Adrenal gland (tissue), 12 donors: Measurements from ENCODE around the gene INMT. TPM values are rescaled to one million over a fixed set of nuclear protein-coding genes. Genes with fewer than 3 reads are reported as not detected.
A peak's percentile ranks its signal among the peaks of the same experiment; 100 is the strongest.

Experiments used
- DNase-seq, 7 donors: peaks; one replicate each; pipeline ENCODE4 v3.0.0-alpha.2; 2019 to 2020
- H3K27ac ChIP-seq, 5 donors: fragments of 200-600 bp; sonication (generic) in 4 of 5; 1 replicate in 3 of 5; 2 replicates in 2 of 5; pipeline versions ENCODE4 v1.5.1 to v1.8.0; 2016 to 2020; ENCODE audit warnings: mild to moderate bottlenecking in 1 of 5
- H3K27me3 ChIP-seq: fragments of 200-600 bp; 2 replicates; pipeline ENCODE4 v1.8.0; 2021
- H3K36me3 ChIP-seq, 2 donors: fragments of 200-600 bp; replicated peaks in 1 of 2; 1 replicate in 1 of 2; 2 replicates in 1 of 2; pipeline versions ENCODE4 v1.5.1 to v1.8.0; 2018 to 2022
- H3K4me1 ChIP-seq, 2 donors: fragments of 200-600 bp; replicated peaks in 1 of 2; 1 replicate in 1 of 2; 2 replicates in 1 of 2; pipeline versions ENCODE4 v1.5.1 to v1.8.0; 2018 to 2021
- H3K4me3 ChIP-seq, 4 donors: fragments of 200-600 bp; sonication (generic) in 3 of 4; one replicate each; pipeline ENCODE4 v1.5.1; 2016 to 2018
- H3K9me3 ChIP-seq, 3 donors: fragments of 200-600 bp; sonication (generic) in 1 of 3; replicated peaks in 1 of 3; 1 replicate in 2 of 3; 2 replicates in 1 of 3; pipeline versions ENCODE4 v1.5.1 to v1.8.0; 2016 to 2021
- CTCF ChIP-seq, 6 experiments: fragments of 450-650 bp in 4 of 6; fragments of 200-600 bp in 2 of 6; sonication (generic) in 1 of 6; IDR thresholded peaks; 1 replicate in 5 of 6; 2 replicates in 1 of 6; pipeline versions ENCODE4 v1.5.1 to v1.8.0; 2016 to 2021; ENCODE audit warnings: antibody characterized with exemption in 6 of 6, mild to moderate bottlenecking in 2 of 6, moderate library complexity in 1 of 6
- POLR2A ChIP-seq, 2 donors: fragments of 450-650 bp; IDR thresholded peaks; one replicate each; pipeline ENCODE4 v1.6.1; 2017; ENCODE audit warnings: antibody characterized with exemption in 2 of 2, mild to moderate bottlenecking in 2 of 2, moderate library complexity in 1 of 2
- WGBS, 4 donors: extraction: QIAGEN DNeasy Blood & Tissue Kit in 2 of 4; methylation state at CpG; one replicate each; pipeline versions ENCODE4 v1.1.5 to v1.1.7; 2013 to 2017; 5-methylcytosine and 5-hydroxymethylcytosine counted together
- intact Hi-C, 2 donors: fragments of 100-400 bp; cut with DNase I; formaldehyde crosslinking; loops; one replicate each; pipeline versions ENCODE4 v1.14.1 to v1.15.0; 2022 to 2023
- polyA plus RNA-seq, 3 donors: library from polyadenylated mRNA; stranded (reverse); fragments of 200-250 nt in 2 of 3; fragments of 350-450 nt in 1 of 3; fragmentation: Illumina TruSeq in 1 of 3; extraction: RNeasy Lipid Tissue Mini Kit (QIAGEN cat#74804) in 1 of 3; gene quantifications; one replicate each; pipeline ENCODE4 v1.2.3, GENCODE V29; 2013 to 2014
- total RNA-seq, 9 donors: library from RNA; depleted of rRNA in 4 of 9; stranded (reverse); fragments of >200 nt in 4 of 9; fragments of 120-200 nt in 1 of 9; fragmentation: NEBNext Ultra II Directional in 1 of 9; extraction: Animal tissue kit (Norgen Biotek cat#: 25700) in 1 of 9; gene quantifications; one replicate each; pipeline versions ENCODE4 v1.1.0 to v1.2.4, GENCODE V29; 2013 to 2023
- donor health status: healthy with polysubstance abuse.
- donor health status: Bipolar disorder and iron deficiency.
- donor health status: DM: yes; HTN: yes; CAD: no.
- donor health status: DM: no; HTN: no; CAD: no.
- donor health status: DM: no; HTN: no; CAD: no.
- donor health status: DM: yes; HTN: yes; CAD: no.

INMT gene
- total and polyA plus RNA-seq, 12 donors = 12.2 to 392 (median 157) TPM

- Histone ChIP-seq H3K9me3 (no peaks in the 10 kb centered on the region), H3K4me1 (peaks cover 0 to 10% of the 10 kb centered on the region in 2 donors), H3K4me3 (no peak overlapping the region), H3K27ac (no peak overlapping the region), H3K27me3 (no peaks in the 10 kb centered on the region), H3K36me3 (peaks cover 0 to 13% of the 10 kb centered on the region in 2 donors)
- TF ChIP-seq POLR2A (IDR thresholded peaks at IDR 0.05) (no peak), CTCF (IDR thresholded peaks at IDR 0.05) (no peak)
- DNase-seq = no peak
- intact Hi-C loops = loop anchor here in 1 of 2 donors (5.0 kb wide), 1 partner anchor 326 kb away; no protein-coding TSS in a partner anchor
- WGBS, 4 donors = 53 to 67% (median 58%) methylated on average over 1 of the region's 1 CpG
Observed at GRCh38 chr7:30796105-30796869, 44.4 kb downstream of the INMT start.

GRCh38 chr7:30797176-30798040, 45.5 kb downstream of the INMT start:
- H3K27me3 ChIP-seq = no peaks in the 10 kb centered on the region
- peaks cover 0 to 7% of the 10 kb centered on the region in 2 donors for H3K36me3 ChIP-seq
- no peaks in the 10 kb centered on the region for H3K9me3 ChIP-seq
- peak overlapping the region in 1 of 5 donors; percentile 49 for H3K27ac ChIP-seq
- intact Hi-C loops = loop anchor here in 1 of 2 donors (5.0 kb wide), 1 partner anchor 325 kb away; no protein-coding TSS in a partner anchor
- 70 to 77% (median 73%) methylated on average over 8 of the region's 8 CpGs for WGBS, 4 donors
- no peak overlapping the region for H3K4me3 ChIP-seq
- DNase-seq = no peak
- TF ChIP-seq POLR2A (IDR thresholded peaks at IDR 0.05) (no peak), CTCF (IDR thresholded peaks at IDR 0.05) (no peak)
- H3K4me1 ChIP-seq = peaks cover 0 to 10% of the 10 kb centered on the region in 2 donors

DNA sequence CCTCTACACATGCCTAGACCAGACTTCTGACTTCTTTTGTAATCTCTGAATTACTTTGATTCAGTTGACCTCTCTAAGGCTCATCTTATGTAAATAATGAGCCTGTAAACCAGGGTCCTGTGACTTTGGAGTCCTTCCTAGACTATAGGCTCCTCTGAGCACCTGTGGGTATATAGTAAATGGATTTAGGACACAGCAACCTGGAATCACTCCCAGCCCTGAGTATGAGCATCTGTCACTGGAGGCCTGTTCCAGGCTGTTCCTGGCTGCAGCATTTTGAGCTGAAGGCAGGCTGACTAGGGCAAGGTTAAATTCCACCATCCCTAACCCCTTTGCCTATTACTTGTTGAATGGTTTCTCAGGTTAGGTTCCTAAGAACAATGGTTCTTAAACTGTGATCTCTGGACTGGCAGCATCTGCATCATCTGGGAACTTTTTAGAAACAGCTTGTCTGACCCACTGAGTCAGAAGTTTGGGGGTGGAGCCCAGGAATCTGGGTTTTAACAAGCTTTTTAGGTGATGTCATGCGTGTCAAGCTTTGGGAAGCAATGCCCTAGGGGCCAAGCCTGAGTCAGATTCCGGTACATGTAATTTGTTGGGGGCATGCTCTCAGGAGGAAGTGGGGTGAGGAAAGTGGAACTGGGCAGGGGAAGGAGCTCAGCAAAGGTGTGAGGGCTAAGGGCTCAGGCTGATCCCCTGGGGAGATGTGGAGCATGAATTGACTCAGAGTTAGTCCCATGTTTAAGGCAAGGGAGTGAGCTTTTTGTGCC, 47.5 kb downstream of the INMT start:
- DNase-seq = peak in 3 of 7 donors; percentile 24 to 40 (median 39)
- Histone ChIP-seq H3K4me3 (no peak overlapping the region), H3K4me1 (peaks cover 0 to 13% of the 10 kb centered on the region in 2 donors), H3K27ac (peak overlapping the region in 2 of 5 donors; percentile 3 to 46), H3K9me3 (no peaks in the 10 kb centered on the region), H3K36me3 (no peaks in the 10 kb centered on the region), H3K27me3 (no peaks in the 10 kb centered on the region)
- intact Hi-C loops = loop anchor here in 1 of 2 donors (5.0 kb wide), 1 partner anchor 323 kb away; no protein-coding TSS in a partner anchor
- TF ChIP-seq CTCF (IDR thresholded peaks at IDR 0.05) (no peak), POLR2A (IDR thresholded peaks at IDR 0.05) (no peak)
- WGBS, 4 donors = 60 to 71% (median 65%) methylated on average over 2 of the region's 2 CpGs
